ENCODE data around the gene ARHGEF11. TPM values are rescaled to one million over a fixed set of nuclear protein-coding genes. Genes with fewer than 3 reads are reported as not detected.

Gene ARHGEF11
- total RNA-seq, 3 donors from 2014 or later = 31.1 to 50.4 (median 33.1) TPM

GRCh38 chr1:156913809-156914387, 131.6 kb downstream of the ARHGEF11 start:
- Histone ChIP-seq H3K36me3 (no peaks in the 10 kb centered on the region), H3K9me3 (peaks cover 5% of the 10 kb centered on the region in 2 donors), H3K4me3 (no peak overlapping the region), H3K27me3 (peaks cover 0 to 12% of the 10 kb centered on the region in 2 donors), H3K4me1 (no peaks in the 10 kb centered on the region), H3K27ac (peak overlapping the region in 1 of 2 donors; percentile 32)
- intact Hi-C loops (cut with DNase I; ENCODE audit: low total_unique reads) = no loop called here
- DNase-seq (ENCODE audit: low spot score in 2 of 2) = no peak
- TF ChIP-seq POLR2AphosphoS5 (IDR thresholded peaks at IDR 0.05) (no peak), POLR2A (IDR thresholded peaks at IDR 0.05) (no peak)
- TF ChIP-seq, protein P1, sequence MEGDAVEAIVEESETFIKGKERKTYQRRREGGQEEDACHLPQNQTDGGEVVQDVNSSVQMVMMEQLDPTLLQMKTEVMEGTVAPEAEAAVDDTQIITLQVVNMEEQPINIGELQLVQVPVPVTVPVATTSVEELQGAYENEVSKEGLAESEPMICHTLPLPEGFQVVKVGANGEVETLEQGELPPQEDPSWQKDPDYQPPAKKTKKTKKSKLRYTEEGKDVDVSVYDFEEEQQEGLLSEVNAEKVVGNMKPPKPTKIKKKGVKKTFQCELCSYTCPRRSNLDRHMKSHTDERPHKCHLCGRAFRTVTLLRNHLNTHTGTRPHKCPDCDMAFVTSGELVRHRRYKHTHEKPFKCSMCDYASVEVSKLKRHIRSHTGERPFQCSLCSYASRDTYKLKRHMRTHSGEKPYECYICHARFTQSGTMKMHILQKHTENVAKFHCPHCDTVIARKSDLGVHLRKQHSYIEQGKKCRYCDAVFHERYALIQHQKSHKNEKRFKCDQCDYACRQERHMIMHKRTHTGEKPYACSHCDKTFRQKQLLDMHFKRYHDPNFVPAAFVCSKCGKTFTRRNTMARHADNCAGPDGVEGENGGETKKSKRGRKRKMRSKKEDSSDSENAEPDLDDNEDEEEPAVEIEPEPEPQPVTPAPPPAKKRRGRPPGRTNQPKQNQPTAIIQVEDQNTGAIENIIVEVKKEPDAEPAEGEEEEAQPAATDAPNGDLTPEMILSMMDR (IDR thresholded peaks at IDR 0.05) = no peak

- no peak for TF ChIP-seq POLR2AphosphoS5 (IDR thresholded peaks at IDR 0.05)
- TF ChIP-seq, protein P1 (IDR thresholded peaks at IDR 0.05) = no peak
- Histone ChIP-seq H3K4me1 (no peaks in the 10 kb centered on the region), H3K4me3 (no peak overlapping the region), H3K27ac (peak overlapping the region in 1 of 2 donors; percentile 32), H3K9me3 (peaks cover 1 to 3% of the 10 kb centered on the region in 2 donors), H3K27me3 (peaks cover 0 to 18% of the 10 kb centered on the region in 2 donors), H3K36me3 (no peaks in the 10 kb centered on the region)
- DNase-seq (ENCODE audit: low spot score in 2 of 2) = no peak
- intact Hi-C loops (cut with DNase I; ENCODE audit: low total_unique reads) = no loop called here
Observed at GRCh38 chr1:156912861-156913808, 132.4 kb downstream of the ARHGEF11 start.

DNA sequence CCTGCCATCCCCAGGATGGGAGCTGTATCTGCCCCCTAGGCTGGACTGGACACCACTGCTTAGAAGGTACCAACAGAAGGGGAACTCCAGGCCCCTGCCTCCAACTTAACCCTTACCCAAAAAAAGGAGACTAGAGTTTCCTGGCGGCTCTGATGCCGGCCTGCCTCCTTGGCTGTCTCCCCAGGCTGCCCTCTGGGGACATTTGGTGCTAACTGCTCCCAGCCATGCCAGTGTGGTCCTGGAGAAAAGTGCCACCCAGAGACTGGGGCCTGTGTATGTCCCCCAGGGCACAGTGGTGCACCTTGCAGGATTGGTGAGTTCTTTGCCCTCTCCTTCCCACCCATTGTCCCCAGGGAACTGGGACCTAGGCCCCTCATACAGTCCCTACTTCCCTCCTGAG, 133.2 kb downstream of the ARHGEF11 start:
- H3K9me3 ChIP-seq = no peaks in the 10 kb centered on the region
- H3K27ac ChIP-seq = peak overlapping the region in 1 of 2 donors; percentile 32
- H3K27me3 ChIP-seq = peaks cover 0 to 19% of the 10 kb centered on the region in 2 donors
- intact Hi-C loops (cut with DNase I; ENCODE audit: low total_unique reads) = no loop called here
- TF ChIP-seq POLR2AphosphoS5 (IDR thresholded peaks at IDR 0.05) (no peak), POLR2A (IDR thresholded peaks at IDR 0.05) (no peak)
- TF ChIP-seq, protein P1 (IDR thresholded peaks at IDR 0.05) = no peak
- H3K36me3 ChIP-seq = no peaks in the 10 kb centered on the region
- no peak for DNase-seq (ENCODE audit: low spot score in 2 of 2)
- H3K4me3 ChIP-seq = no peak overlapping the region
- no peaks in the 10 kb centered on the region for H3K4me1 ChIP-seq

- no peak overlapping the region for H3K27ac ChIP-seq
- no peaks in the 10 kb centered on the region for H3K4me1 ChIP-seq
- H3K36me3 ChIP-seq = no peaks in the 10 kb centered on the region
- intact Hi-C loops (cut with DNase I; ENCODE audit: low total_unique reads) = no loop called here
- peaks cover 0 to 19% of the 10 kb centered on the region in 2 donors for H3K27me3 ChIP-seq
- no peak for DNase-seq (ENCODE audit: low spot score in 2 of 2)
- no peak for TF ChIP-seq POLR2A (IDR thresholded peaks at IDR 0.05)
- TF ChIP-seq, protein P1 (IDR thresholded peaks at IDR 0.05) = no peak
- no peak for TF ChIP-seq POLR2AphosphoS5 (IDR thresholded peaks at IDR 0.05)
- H3K9me3 ChIP-seq = no peaks in the 10 kb centered on the region
- no peak overlapping the region for H3K4me3 ChIP-seq
Observed at GRCh38 chr1:156911577-156912298, 133.8 kb downstream of the ARHGEF11 start.
